Peyer's patch (tissue), 4 donors: ENCODE measurements around the gene MAD1L1. TPM values are rescaled to one million over a fixed set of nuclear protein-coding genes. Genes with fewer than 3 reads are reported as not detected.

Experiments
- DNase-seq, 3 donors: peaks; one replicate each; pipeline ENCODE4 v3.0.0-alpha.2; 2017 to 2019
- H3K27ac ChIP-seq, 4 donors: fragments of 200-600 bp; sonication (generic); one replicate each; pipeline ENCODE4 v1.5.1; 2016 to 2019
- H3K27me3 ChIP-seq, 2 donors: fragments of 200-600 bp; sonication (generic); one replicate each; pipeline ENCODE4 v1.5.1; 2019
- H3K36me3 ChIP-seq, 3 donors: fragments of 200-600 bp; sonication (generic); one replicate each; pipeline ENCODE4 v1.5.1; 2016 to 2019
- H3K4me1 ChIP-seq, 4 donors: fragments of 200-600 bp; sonication (generic); one replicate each; pipeline ENCODE4 v1.5.1; 2016 to 2019
- H3K4me3 ChIP-seq, 4 donors: fragments of 200-600 bp; sonication (generic); 1 replicate in 3 of 4; 2 replicates in 1 of 4; pipeline ENCODE4 v1.5.1; 2016 to 2019; ENCODE audit warnings: mild to moderate bottlenecking in 1 of 4
- H3K9me3 ChIP-seq, 4 donors: fragments of 200-600 bp; sonication (generic); one replicate each; pipeline ENCODE4 v1.5.1; 2016 to 2019; ENCODE audit warnings: mild to moderate bottlenecking in 1 of 4
- CTCF ChIP-seq, 6 experiments: fragments of 450-650 bp in 4 of 6; fragments of 200-600 bp in 2 of 6; sonication (generic) in 1 of 6; IDR thresholded peaks; one replicate each; pipeline ENCODE4 v1.5.1; 2017 to 2019; ENCODE audit warnings: antibody characterized with exemption in 6 of 6, mild to moderate bottlenecking in 3 of 6, moderate library complexity in 1 of 6
- POLR2A ChIP-seq, 2 donors: fragments of 450-650 bp; IDR thresholded peaks; one replicate each; pipeline ENCODE4 v1.5.1; 2017; ENCODE audit warnings: antibody characterized with exemption in 2 of 2, mild to moderate bottlenecking in 2 of 2, moderate library complexity in 2 of 2
- total RNA-seq, 4 donors: library from RNA; depleted of rRNA; stranded (reverse); fragments of >200 nt; gene quantifications; one replicate each; pipeline ENCODE4 v1.1.0, GENCODE V29; 2016

MAD1L1 gene
- total RNA-seq, 4 donors from 2014 or later: 43.9 to 417 (median 59.1) TPM

GRCh38 chr7:1859266-1860035 is 373.3 kb downstream of the MAD1L1 start:
- no peak for DNase-seq
- H3K27ac ChIP-seq: no peak overlapping the region
- H3K27me3 ChIP-seq: no peaks in the 10 kb centered on the region
- no peak for TF ChIP-seq POLR2A (IDR thresholded peaks at IDR 0.05)
- TF ChIP-seq CTCF (IDR thresholded peaks at IDR 0.05): no peak
- H3K9me3 ChIP-seq: no peaks in the 10 kb centered on the region
- H3K36me3 ChIP-seq: no peaks in the 10 kb centered on the region
- no peak overlapping the region for H3K4me3 ChIP-seq
- H3K4me1 ChIP-seq: no peaks in the 10 kb centered on the region

GRCh38 chr7:1858435-1859265 is 374.1 kb downstream of the MAD1L1 start:
- Histone ChIP-seq H3K4me1 (no peaks in the 10 kb centered on the region), H3K36me3 (no peaks in the 10 kb centered on the region), H3K27me3 (no peaks in the 10 kb centered on the region), H3K9me3 (no peaks in the 10 kb centered on the region), H3K27ac (no peak overlapping the region), H3K4me3 (no peak overlapping the region)
- no peak for DNase-seq
- TF ChIP-seq POLR2A (IDR thresholded peaks at IDR 0.05): no peak

GRCh38 chr7:1857487-1858421 is 375.0 kb downstream of the MAD1L1 start:
- Histone ChIP-seq H3K36me3 (no peaks in the 10 kb centered on the region), H3K4me3 (no peak overlapping the region), H3K27me3 (no peaks in the 10 kb centered on the region), H3K27ac (no peak overlapping the region), H3K9me3 (no peaks in the 10 kb centered on the region), H3K4me1 (no peaks in the 10 kb centered on the region)
- TF ChIP-seq POLR2A (IDR thresholded peaks at IDR 0.05) (no peak), CTCF (IDR thresholded peaks at IDR 0.05) (no peak)
- no peak for DNase-seq

- no peak overlapping the region for H3K4me3 ChIP-seq
Measured at GRCh38 chr7:1856888-1857441, 375.8 kb downstream of the MAD1L1 start.

More at GRCh38 chr7:1856888-1857441, 375.8 kb downstream of the MAD1L1 start:
- peak in 1 of 3 donors; percentile 32 for DNase-seq
- no peaks in the 10 kb centered on the region for H3K27me3 ChIP-seq
- no peaks in the 10 kb centered on the region for H3K36me3 ChIP-seq
- no peaks in the 10 kb centered on the region for H3K9me3 ChIP-seq
- TF ChIP-seq CTCF (IDR thresholded peaks at IDR 0.05) (no peak), POLR2A (IDR thresholded peaks at IDR 0.05) (no peak)
- H3K4me1 ChIP-seq: no peaks in the 10 kb centered on the region
- no peak overlapping the region for H3K27ac ChIP-seq
